Osteoblast (primary cell): ENCODE measurements around the gene HIPK4. TPM values are rescaled to one million over a fixed set of nuclear protein-coding genes. Genes with fewer than 3 reads are reported as not detected.

Experiments
- DNase-seq: peaks from one replicate; pipeline ENCODE4 v3.0.0; 2011; ENCODE audit warnings: low spot score, mixed read lengths; ENCODE audit not compliant: insufficient read length; ENCODE audit errors: missing footprints
- H2AFZ ChIP-seq: 2 replicates; pipeline ENCODE4 v1.6.0; 2011; ENCODE audit warnings: mild to moderate bottlenecking, low read length
- H3K27ac ChIP-seq: 2 replicates; pipeline ENCODE4 v1.5.1; 2011; ENCODE audit warnings: mild to moderate bottlenecking, low read depth, low read length, moderate library complexity
- H3K27me3 ChIP-seq: 2 replicates; pipeline ENCODE4 v1.6.0; 2012; ENCODE audit warnings: mild to moderate bottlenecking, control low read depth, inconsistent platforms, low read length, moderate library complexity; ENCODE audit not compliant: insufficient read depth
- H3K36me3 ChIP-seq: 2 replicates; pipeline ENCODE4 v1.5.1; 2011; ENCODE audit warnings: mild to moderate bottlenecking, low read length, control low read depth, moderate library complexity; ENCODE audit not compliant: insufficient read depth
- H3K4me1 ChIP-seq: 2 replicates; pipeline ENCODE4 v1.5.1; 2011; ENCODE audit warnings: mild to moderate bottlenecking, low read length, control low read depth, moderate library complexity; ENCODE audit not compliant: insufficient read depth
- H3K4me2 ChIP-seq: 2 replicates; pipeline ENCODE4 v1.6.0; 2011; ENCODE audit warnings: mild to moderate bottlenecking, low read length; ENCODE audit not compliant: insufficient read depth
- H3K4me3 ChIP-seq: fragments of 200-600 bp; sonication (generic); 3 replicates; pipeline ENCODE4 v1.5.1; 2012; ENCODE audit warnings: mild to moderate bottlenecking, low read length, inconsistent platforms; ENCODE audit not compliant: insufficient read depth
- H3K79me2 ChIP-seq: 2 replicates; pipeline ENCODE4 v1.6.0; 2012; ENCODE audit warnings: mild to moderate bottlenecking, low read length, control low read depth, inconsistent platforms; ENCODE audit not compliant: insufficient read depth
- H3K9me3 ChIP-seq: 2 replicates; pipeline ENCODE4 v1.5.1; 2011; ENCODE audit warnings: low read depth, low read length, control low read depth
- H4K20me1 ChIP-seq: 2 replicates; pipeline ENCODE4 v1.6.0; 2012; ENCODE audit warnings: mild to moderate bottlenecking, low read length, control low read depth; ENCODE audit not compliant: insufficient read depth
- CTCF ChIP-seq: IDR thresholded peaks from 2 replicates; pipeline ENCODE4 v1.5.1; 2011; ENCODE audit warnings: mild to moderate bottlenecking, low read depth, low read length, moderate library complexity; ENCODE audit errors: extremely low read depth
- total RNA-seq: library from RNA; depleted of rRNA; stranded (reverse); fragments of >200 nt; gene quantifications from 2 replicates; pipeline ENCODE4 v1.2.3, GENCODE V29; 2012

The HIPK4 gene
- total RNA-seq, 1 donor = 0.36 TPM

- no peak for TF ChIP-seq CTCF
- H4K20me1 ChIP-seq = peaks cover 3% of the 10 kb centered on the region
- H3K9me3 ChIP-seq = no peaks in the 10 kb centered on the region
- H3K36me3 ChIP-seq = no peaks in the 10 kb centered on the region
- H3K4me1 ChIP-seq = peaks cover 14% of the 10 kb centered on the region
- no peaks in the 10 kb centered on the region for H3K27me3 ChIP-seq
- H3K4me3 ChIP-seq = no peak overlapping the region
- peak; percentile 6 for DNase-seq
- H3K27ac ChIP-seq = no peak overlapping the region
- H3K79me2 ChIP-seq = no peaks in the 10 kb centered on the region
- no peak overlapping the region for H3K4me2 ChIP-seq
- H2AFZ ChIP-seq = no peak overlapping the region
Measured at GRCh38 chr19:40362160-40362559, 27.8 kb downstream of the HIPK4 start.

- TF ChIP-seq CTCF = no peak
- H3K4me2 ChIP-seq = no peak overlapping the region
- H3K27me3 ChIP-seq = no peaks in the 10 kb centered on the region
- H3K27ac ChIP-seq = no peak overlapping the region
- peaks cover 10% of the 10 kb centered on the region for H3K4me1 ChIP-seq
- H4K20me1 ChIP-seq = peaks cover 11% of the 10 kb centered on the region
- no peaks in the 10 kb centered on the region for H3K9me3 ChIP-seq
- peaks cover 9% of the 10 kb centered on the region for H3K79me2 ChIP-seq
- DNase-seq = peak; percentile 3
- no peak overlapping the region for H3K4me3 ChIP-seq
- H2AFZ ChIP-seq = no peak overlapping the region
- no peaks in the 10 kb centered on the region for H3K36me3 ChIP-seq
Measured at GRCh38 chr19:40360708-40361241, 29.2 kb downstream of the HIPK4 start.

DNA sequence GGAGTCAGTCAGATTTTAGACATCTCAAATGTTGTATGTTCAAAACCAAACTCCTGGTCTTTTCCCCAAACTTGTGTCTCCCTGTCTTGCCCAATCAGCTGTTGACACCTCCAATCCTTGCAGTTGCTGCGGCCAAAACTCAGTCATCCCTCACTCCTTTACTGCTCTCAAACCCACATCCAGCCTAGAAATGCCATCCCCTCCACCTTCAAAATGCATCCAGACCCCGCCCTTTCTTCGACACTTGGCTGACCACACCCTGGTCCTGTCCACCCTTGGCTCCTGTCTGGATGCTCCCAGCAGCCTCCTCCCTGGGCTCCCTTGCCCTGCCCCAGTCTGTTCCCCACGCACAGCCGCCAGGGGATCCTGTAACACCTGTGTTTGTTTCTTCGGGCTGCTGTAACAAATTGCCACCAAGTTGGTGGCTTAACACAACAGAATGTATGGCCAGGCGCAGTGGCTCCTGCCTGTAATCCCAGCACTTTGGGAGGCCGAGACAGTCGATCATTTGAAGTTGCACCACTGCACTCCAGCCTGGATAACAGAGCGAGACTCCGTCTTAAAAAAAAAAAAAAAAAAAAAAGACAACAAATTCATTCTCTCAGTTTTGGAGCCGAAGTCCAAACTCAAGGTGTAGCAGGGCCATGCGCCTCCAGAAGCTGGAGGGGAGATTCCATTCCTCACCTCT, 29.8 kb downstream of the HIPK4 start:
- peaks cover 14% of the 10 kb centered on the region for H4K20me1 ChIP-seq

More for the DNA sequence above, 29.8 kb downstream of the HIPK4 start:
- H3K36me3 ChIP-seq = peaks cover 3% of the 10 kb centered on the region
- H3K4me2 ChIP-seq = no peak overlapping the region
- peaks cover 7% of the 10 kb centered on the region for H3K4me1 ChIP-seq
- peak; percentile 23 for DNase-seq
- H3K4me3 ChIP-seq = no peak overlapping the region
- H3K27me3 ChIP-seq = no peaks in the 10 kb centered on the region
- H3K27ac ChIP-seq = no peak overlapping the region
- no peak for TF ChIP-seq CTCF
- no peaks in the 10 kb centered on the region for H3K9me3 ChIP-seq
- peaks cover 12% of the 10 kb centered on the region for H3K79me2 ChIP-seq
- no peak overlapping the region for H2AFZ ChIP-seq
